HG03103 (cell line): ENCODE data around the gene NR1H3.
"Not testable (repeated sequence)": the region's sequence is repeated elsewhere in the genome, so short reads cannot be mapped to it uniquely, and the experiment has no call there.

Experiments used
- ATAC-seq: cut with Tn5 transposase; IDR thresholded peaks from one replicate; pipeline ENCODE4 v1.9.1; 2021; ENCODE audit warnings: low read depth; ENCODE audit not compliant: unreplicated experiment

The NR1H3 gene

DNA sequence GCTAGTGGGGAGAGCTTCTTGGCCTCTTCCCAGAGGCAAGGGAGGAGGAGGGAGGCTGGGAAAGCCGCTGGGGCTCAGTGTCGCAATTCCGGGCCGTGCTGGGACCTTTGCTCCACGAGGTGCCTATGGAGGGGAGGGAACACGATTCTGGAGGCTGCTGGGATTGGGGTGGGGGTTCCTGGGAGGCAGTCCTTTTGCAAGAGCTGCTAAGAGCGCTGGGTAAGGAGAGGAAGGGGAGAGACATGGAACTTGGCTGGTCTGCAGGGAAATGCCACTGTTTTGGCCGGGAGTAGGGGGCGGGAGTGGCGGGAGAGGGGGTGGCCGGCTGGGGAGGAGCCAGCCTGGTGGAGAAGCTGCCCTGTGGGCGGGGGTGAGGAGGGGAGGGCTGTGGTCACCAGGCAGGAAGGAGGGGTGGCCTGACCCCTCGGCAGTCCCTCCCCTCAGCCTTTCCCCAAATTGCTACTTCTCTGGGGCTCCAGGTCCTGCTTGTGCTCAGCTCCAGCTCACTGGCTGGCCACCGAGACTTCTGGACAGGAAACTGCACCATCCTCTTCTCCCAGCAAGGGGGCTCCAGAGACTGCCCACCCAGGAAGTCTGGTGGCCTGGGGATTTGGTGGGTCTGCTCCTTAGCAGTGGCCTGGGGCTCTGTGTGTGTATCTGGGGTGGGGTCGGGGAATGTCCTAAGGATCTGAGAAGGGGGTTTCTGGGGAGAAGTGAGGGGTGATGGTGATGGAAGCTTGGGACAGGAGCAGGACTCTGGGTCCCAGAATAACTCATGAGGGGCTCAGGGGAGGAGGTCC is at the start of gene NR1H3:
NR1H3 (plus strand) TSS at position 480 of the 800 bp plus-strand sequence. CDS start 1,221 bp downstream, outside the sequence.
- no peak for ATAC-seq

DNA sequence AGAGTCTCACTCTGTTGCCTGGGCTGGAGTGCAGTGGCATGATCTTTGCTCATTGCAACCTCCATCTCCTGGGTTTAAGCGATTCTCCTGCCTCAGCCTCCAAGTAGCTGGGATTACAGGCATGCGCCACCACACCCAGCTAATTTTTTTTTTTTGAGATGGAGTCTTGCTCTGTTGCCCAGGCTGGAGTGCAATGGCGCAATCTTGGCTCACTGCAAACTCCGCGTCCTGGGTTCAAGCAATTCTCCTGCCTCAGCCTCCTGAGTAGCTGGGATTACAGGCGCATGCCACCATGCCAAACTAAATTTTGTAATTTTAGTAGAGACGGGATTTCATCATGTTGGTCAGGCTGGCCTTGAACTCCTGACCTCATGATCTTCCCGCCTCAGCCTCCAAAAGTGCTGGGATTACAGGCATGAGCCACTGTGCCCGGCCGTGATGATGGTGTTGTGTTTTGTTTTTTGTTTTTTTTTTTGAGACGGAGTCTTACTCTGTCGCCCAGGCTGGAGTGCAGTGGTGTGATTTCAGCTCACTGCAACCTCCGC is 49.7 kb upstream of the NR1H3 start:
- ATAC-seq: not testable (repeated sequence)

DNA sequence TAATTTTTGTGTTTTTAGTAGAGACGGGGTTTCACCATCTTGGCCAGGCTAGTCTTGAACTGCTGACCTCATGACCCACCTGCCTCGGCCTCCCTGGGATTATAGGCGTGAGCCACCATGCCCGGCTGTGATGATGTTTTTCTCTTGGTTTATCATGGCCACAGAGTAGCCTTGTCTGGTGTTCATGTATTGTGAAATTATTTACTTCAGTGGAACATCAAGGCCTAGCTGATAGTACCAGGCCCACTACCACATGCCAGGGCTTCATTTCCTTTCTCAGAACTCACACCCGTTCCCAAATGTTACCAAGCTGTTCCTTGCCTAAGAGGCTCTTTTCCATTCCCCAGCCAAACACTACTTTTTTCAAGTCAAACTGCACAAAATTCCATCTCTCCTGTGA is 49.2 kb upstream of the NR1H3 start:
- ATAC-seq: no peak

DNA sequence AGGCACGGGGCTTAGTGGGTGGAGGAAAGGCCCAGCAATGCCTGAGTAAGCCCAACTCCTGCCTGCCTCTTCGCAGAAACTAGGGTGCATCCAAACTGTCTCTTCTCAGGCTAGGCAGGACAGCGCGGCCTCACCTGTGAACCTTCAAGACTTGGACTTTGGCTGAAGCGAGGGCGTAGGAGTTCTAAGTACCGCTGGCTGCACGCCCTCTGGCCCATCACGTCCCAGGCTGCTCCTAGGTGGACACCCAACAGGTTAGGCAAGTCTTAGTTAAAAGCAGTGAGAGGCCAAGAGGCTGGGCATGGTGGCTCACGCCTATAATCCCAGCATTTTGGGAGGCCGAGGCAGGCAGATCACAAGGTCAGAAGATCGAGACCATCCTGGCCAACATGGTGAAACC is 44.9 kb upstream of the NR1H3 start:
- ATAC-seq: no peak

DNA sequence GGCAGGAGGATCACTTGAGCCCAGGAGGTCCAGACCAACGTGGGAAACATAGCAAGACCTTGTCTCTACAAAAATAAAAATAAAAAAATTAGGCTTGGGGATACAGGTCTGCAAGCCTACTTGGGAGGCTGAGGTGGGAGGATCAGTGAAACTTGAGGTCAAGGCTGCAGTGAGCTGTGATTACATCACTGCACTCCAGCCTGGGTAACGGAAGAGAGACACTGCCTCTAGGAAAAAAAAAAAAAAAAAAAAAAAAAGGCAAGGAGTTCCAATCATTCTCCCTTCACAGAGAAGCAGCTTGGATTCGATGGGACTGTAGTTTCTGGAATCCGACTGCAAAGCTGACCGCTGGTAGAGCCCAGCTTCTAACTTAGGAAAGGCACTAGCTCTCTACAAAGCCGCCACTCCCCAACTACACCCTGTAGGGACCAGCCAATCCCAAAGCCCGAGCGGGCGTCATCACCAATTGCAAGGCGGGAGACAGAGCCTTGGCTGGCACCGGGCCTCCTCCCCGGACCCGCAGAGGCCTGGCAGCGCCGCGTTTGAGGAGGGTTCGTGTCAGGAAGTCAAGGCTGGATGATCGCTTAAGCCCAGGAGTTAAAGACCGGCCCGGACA is 43.7 kb upstream of the NR1H3 start:
- peak; percentile 48 for ATAC-seq

DNA sequence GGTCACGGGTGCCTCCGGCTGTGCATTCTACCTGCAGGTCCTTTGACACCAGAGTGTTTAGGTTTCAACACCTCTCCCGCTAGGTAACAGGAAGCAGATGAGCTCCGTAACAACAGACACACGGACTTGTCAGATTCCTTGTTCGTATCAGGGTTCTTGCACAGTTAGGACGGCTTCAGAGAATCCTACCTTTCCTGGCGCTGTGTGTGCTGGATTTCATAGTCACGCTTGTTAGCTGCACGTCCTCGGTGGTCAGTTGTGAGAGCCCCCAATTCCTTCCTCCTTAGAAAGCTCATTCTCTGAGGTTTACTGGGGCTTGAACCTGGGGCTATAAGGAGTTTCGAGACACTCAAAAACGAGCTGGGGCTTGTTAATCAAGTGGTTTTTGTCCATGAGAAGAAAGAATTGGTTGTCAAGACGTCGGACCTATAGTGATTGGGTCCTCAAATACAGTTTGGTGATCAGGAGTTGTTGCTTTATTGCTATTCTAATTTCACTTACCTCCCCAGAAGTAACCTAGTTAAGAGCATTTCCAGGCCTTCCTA is 42.4 kb upstream of the NR1H3 start:
- no peak for ATAC-seq

DNA sequence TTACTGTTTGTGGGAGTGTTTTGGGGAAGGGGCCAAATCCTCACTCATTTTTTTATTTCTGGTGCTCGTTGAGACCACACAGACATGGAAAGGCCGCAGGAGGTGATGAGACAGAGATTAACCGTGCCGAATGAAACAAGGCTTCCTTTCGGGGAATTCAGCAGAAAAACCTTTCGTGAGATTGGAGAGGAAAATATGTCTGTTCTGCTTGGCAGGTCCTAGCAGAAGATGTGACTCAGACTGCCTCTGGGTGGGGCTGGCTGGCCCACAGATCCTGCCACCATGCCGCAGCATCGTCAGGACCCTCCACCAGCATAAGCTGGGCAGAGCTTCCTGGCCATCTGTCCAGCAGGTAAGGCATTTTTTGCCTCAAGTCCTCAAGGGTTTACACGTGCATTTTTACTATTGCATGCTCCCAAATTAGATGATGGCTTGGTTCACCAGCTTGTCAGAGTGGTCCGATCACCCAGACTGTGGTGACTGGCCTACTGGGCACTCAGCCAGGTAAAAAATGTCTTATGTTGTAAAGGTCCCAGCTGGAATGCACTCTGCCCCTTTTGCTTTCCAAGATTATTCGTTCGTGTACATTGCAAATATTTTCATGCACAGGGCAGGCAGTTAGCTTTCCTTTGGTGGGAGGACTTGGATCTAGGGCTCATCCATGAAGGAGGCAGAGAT is 41.5 kb upstream of the NR1H3 start:
- ATAC-seq: peak; percentile 34

DNA sequence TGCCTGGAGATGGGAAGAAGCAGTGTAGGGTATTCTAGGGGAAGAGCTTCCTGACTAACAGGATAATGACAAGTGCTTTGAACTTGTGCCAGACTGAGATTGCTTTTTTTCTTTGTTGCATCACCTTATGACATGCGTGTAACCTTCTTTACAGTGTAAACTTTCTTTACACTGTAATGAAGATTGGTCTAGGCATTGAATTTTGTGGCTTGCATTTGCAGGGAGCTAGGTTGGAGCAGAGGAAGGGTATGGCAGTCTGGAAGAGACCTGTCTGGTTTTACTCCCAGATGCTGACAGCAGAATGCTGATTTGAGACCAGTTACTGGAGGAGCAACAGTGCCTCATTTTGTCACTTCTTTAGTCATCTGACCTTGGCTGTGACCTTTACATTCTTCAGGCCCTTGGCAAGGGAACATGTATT is 37.4 kb upstream of the NR1H3 start:
- ATAC-seq: no peak

DNA sequence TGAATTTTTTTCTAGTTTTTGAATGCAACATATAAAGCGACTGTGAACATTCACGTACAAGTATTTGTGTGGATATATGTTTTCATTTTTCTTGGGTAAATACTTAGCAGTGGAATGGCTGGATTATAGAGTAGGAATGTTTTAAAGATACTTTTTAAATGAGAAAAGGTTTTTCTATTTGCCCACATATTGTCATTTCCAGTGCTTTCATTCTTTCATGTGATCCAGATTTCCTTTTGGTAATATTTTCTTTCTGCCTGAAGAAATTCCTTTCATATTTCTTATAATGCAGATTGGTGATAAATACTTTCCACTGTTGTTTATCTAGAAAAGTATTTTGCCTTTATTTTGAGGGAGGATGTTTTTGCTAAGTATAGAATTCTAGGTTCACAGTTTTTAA is 35.1 kb upstream of the NR1H3 start:
- no peak for ATAC-seq

DNA sequence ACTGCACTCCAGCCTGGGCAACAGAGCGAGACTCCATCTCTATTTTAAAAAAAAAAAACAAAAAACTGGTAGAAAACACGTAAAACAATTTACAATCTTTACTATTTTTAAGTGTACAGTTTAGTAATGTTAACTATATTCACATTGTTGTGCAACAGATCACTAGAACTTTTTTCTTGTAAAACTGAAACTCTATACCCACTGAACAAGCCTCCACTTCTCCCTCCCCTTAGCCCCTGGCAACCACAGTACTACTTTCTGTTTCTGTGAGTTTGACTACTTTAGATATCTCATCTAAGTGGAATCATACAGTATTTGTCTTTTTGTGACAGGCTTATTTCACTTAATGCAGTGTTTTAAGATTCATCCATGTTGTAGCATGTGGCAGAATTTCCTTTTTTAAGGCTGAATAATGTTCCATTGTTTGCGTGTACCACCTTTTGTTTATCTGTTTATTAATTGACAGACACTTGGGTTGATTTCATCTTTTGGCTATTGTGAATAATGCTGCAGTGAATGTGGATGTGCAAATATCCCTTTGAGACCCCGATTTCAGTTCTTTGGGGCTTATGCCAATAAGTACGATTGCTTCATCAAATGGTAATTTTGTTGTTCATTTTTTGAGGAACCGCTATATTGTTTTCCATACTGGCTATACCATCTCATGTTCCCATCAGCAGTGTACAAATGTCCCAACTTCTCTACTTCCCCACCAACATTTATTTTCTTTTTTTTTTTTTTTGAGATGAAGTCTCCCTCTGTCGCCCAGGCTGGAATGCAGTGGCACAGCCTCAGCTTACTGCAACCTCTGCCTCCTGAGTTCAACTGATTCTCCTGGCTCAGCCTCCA is 32.0 kb upstream of the NR1H3 start:
- ATAC-seq: no peak

DNA sequence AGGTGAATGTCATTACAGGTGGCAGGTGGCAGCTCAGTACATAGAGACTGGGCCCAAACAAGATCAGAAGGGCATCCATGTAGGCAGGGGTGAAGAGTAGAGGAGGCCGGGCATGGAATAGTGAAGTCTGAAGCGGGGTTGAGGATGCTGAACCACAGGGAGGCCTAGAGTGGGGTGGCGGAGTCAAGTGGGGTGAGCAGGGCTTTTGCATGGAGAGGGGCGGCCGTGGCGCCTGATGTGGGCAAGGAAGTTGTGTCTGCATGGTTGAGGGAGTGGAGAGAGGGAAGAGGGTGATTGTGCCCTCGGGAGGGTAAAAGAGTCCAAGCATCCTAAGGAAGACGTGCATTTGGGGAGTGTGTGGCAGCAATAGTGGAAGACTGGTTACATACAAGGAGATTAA is 28.6 kb upstream of the NR1H3 start:
- no peak for ATAC-seq

DNA sequence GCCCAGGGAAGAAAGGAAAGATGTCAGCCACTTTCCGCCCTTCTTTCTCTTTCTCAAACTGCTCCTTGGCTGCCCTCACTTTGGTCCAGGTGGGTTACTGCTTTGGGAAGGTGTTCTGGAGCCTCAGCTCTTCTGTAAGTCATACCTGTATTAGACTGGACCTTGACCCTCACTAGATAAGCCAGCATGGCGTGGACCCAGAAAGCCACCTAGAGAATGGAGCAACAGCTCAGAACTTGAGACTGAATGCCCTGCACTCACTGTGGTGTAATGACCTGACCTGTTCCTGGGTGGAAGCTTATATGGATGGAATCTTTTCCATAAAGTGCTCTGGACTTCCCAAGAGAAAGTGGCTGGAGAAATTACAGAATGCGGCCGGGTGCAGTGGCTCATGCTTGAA is 24.7 kb upstream of the NR1H3 start:
- ATAC-seq: no peak

DNA sequence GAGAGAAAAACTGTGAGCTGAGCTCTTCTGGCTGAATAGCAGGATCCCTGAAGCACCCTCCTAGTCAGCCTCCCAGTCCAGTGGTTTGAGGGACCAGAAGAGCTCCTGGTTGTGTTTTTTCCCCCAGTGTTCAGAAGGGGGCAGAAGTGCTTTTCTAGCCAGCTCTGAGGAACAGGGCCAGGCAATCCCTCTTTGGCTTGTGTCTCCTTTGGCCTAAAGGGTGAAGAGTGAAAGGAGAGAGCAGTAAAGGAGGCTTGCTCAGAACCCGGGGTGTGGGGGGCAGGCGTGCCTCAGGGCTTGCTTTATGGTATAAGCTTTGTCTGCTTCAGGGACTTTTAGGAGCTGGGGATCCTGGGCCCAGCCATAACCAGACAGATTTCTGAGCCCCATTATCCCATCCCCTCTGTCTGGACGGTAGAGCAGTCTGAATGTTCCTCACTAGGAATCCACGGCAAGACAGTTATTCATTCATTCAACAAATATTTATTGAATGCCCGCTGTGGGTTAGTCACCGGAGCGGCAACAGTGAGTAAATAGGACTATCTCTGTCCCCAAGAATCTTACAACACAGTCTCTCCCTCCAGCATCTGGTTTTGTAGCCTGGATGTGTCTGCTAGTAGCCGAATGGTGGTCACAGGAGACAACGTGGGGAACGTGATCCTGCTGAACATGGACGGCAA is 23.7 kb upstream of the NR1H3 start:
- ATAC-seq: no peak

DNA sequence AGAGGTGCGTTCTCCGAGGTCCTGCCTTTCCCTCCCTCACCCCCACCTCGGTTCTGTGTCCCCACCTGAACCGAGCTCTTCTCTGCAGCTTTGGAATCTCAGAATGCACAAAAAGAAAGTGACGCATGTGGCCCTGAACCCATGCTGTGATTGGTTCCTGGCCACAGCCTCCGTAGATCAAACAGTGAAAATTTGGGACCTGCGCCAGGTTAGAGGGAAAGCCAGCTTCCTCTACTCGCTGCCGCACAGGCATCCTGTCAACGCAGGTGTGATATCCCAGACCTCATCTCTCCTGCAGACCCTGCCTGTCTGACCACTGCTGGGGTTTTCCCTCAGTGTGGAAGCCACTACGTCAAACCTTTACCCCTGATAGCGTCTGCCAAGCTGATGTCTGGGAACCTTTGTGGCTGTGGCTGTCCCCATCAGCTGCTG is 23.1 kb upstream of the NR1H3 start:
- ATAC-seq: no peak

DNA sequence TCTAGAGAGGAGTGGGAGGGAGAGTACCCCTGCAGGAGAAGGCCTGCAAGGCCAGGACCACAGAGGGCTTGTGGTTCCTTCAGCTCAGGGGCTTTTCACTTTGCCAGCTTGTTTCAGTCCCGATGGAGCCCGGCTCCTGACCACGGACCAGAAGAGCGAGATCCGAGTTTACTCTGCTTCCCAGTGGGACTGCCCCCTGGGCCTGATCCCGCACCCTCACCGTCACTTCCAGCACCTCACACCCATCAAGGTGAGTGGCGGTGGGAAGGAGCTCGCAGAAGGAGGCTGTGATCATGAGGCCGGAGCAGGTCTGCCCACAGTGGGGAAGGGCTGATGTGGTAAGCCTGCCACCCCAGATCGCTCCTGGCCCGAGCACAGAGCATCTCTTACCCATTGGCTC is 22.6 kb upstream of the NR1H3 start:
- ATAC-seq: no peak

DNA sequence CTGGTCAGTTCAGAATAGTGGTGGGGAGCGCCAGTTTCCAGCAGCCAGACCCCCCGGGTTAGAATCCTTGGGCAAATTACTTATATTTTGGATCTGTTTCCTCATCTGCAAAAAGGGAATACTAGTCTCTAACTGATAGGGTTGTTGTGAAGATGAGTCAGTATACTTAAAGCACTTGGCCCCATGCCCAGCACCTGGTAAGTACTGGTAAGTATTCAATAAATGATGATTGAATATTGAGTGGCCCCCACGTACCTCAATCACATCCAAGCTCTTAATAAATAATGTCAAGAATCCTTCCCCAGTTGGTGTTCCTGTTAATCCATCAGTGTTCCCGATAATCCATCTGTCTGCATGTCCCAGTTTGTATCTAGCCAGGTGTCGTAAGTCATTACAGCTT is 21.3 kb upstream of the NR1H3 start:
- no peak for ATAC-seq

DNA sequence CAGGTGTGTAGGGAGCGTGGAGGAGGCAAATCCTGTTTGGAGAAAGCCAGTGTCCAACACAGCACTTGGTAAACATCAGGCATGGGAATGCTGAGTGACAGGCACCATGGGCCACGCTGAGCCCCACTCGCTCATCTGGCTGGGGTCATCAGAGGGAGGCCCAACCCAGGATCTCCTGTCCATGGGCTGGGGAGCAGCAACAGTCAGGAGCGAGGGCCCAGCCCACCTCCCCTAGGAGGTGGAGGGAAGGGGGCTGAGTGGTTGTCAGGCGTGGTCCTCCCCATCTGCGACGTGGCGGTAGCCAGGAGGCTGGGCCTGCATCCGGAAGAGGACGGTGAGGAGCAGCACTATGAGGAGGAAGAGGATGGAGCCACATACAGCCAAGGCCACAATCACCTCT is 17.9 kb upstream of the NR1H3 start:
- ATAC-seq: no peak

DNA sequence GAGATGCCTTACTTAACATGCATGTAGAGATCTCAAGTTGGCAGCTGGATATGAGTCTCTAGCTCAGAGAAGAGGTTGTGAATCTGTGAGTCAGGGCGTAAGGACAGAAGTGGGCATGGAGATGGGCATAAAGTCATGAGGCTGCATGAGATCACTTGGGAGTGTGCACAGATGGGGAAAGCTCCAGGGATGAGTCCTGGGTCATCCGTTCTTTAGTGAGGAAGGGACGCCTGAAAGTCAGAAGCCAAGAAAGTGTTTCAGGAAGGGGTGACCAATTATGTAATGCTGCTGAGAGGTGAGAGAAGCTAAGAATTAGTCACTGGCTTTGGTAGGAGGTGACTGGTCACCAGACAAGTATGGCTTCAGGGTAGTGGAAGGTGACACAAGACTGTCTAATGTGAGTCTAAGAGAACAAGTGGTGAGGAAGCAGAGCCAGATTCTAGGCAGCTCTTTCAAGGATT is 15.9 kb upstream of the NR1H3 start:
- no peak for ATAC-seq

DNA sequence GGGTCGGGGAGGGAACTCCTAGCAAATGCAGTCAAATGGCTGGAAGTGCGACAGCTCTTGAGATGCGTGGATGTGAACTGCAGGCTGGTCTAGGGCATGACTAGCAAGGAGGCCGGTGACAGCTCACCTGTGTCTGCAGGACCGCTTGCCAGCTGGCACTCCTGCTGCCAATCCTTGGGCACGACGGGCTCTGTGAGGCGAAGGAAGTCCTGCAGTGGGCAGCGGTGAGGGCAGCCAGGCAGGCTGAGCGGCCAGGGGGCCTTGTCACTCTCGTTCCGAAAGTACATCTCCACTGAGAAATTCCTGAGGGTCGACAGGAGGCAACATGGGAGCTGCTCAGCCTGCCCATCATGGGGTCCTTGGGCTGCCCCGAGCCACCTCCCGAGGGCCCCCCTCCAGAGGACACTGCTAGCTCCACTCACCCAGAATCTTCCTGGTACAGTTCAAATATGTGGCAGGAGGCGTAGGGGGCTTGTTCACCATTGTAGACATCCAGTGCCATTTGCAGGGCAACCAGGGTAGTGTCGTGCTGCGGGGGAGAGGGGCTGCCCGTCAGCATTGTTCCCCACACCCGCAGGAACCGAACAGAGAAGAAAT is 15.1 kb upstream of the NR1H3 start:
- no peak for ATAC-seq
